Progenitor cell of endocrine pancreas (in vitro differentiated cells): ENCODE results near the gene SHISA6. TPM values are rescaled to one million over a fixed set of nuclear protein-coding genes. Genes with fewer than 3 reads are reported as not detected.

Experiments used
- DNase-seq: peaks from one replicate; pipeline ENCODE4 v3.0.0; 2021; ENCODE audit warnings: low spot score; ENCODE audit not compliant: unreplicated experiment
- H3K27ac Mint-ChIP-seq: 2 replicates; pipeline ENCODE4 v1.8.0; 2021; ENCODE audit warnings: mild to moderate bottlenecking, moderate library complexity, mixed read lengths
- H3K27me3 Mint-ChIP-seq: 2 replicates; pipeline ENCODE4 v1.8.0; 2021; ENCODE audit warnings: mixed read lengths
- H3K36me3 Mint-ChIP-seq: 2 replicates; pipeline ENCODE4 v1.8.0; 2022; ENCODE audit warnings: mixed read lengths; ENCODE audit not compliant: insufficient read depth
- H3K4me1 Mint-ChIP-seq: 2 replicates; pipeline ENCODE4 v1.8.0; 2021; ENCODE audit warnings: low read depth, mixed read lengths
- H3K4me3 Mint-ChIP-seq: 2 replicates; pipeline ENCODE4 v1.8.0; 2021; ENCODE audit warnings: low read depth, mild to moderate bottlenecking, moderate library complexity, mixed read lengths
- H3K9me3 Mint-ChIP-seq: 2 replicates; pipeline ENCODE4 v1.8.0; 2021; ENCODE audit warnings: low read depth, mixed read lengths
- CTCF ChIP-seq: fragments of 200-600 bp; sonication (generic); IDR thresholded peaks from one replicate; pipeline ENCODE4 v1.5.0; 2021; ENCODE audit warnings: antibody characterized with exemption, mild to moderate bottlenecking; ENCODE audit not compliant: unreplicated experiment
- total RNA-seq: library from RNA; stranded (reverse); gene quantifications from 2 replicates; pipeline ENCODE4 v1.2.1, GENCODE V29; 2021

Gene SHISA6
- total RNA-seq, 1 donor from 2014 or later = 1.0 TPM

- H3K36me3 Mint-ChIP-seq = no peaks in the 10 kb centered on the region
- peaks cover 4% of the 10 kb centered on the region for H3K27me3 Mint-ChIP-seq
- no peaks in the 10 kb centered on the region for H3K4me1 Mint-ChIP-seq
- no peak overlapping the region for H3K4me3 Mint-ChIP-seq
- no peak for TF ChIP-seq CTCF
- no peaks in the 10 kb centered on the region for H3K9me3 Mint-ChIP-seq
- no peak overlapping the region for H3K27ac Mint-ChIP-seq
- no peak for DNase-seq
These were observed 306.8 kb downstream of the SHISA6 start for GRCh38 chr17:11547853-11548252.

- Mint-ChIP-seq H3K36me3 (no peaks in the 10 kb centered on the region), H3K9me3 (no peaks in the 10 kb centered on the region)
These were observed 307.4 kb downstream of the SHISA6 start for GRCh38 chr17:11548398-11548797.

GRCh38 chr17:11550431-11550830 lies 309.4 kb downstream of the SHISA6 start:
- no peaks in the 10 kb centered on the region for H3K9me3 Mint-ChIP-seq
- peaks cover 17% of the 10 kb centered on the region for H3K27me3 Mint-ChIP-seq
- H3K4me1 Mint-ChIP-seq = no peaks in the 10 kb centered on the region
- no peak for DNase-seq
- no peaks in the 10 kb centered on the region for H3K36me3 Mint-ChIP-seq
- no peak overlapping the region for H3K4me3 Mint-ChIP-seq
- TF ChIP-seq CTCF = no peak
- H3K27ac Mint-ChIP-seq = no peak overlapping the region

More at GRCh38 chr17:11548398-11548797, 307.4 kb downstream of the SHISA6 start:
- H3K4me1 Mint-ChIP-seq = no peaks in the 10 kb centered on the region
- no peak overlapping the region for H3K27ac Mint-ChIP-seq
- H3K27me3 Mint-ChIP-seq = peaks cover 7% of the 10 kb centered on the region
- H3K4me3 Mint-ChIP-seq = no peak overlapping the region
- no peak for DNase-seq
- TF ChIP-seq CTCF = no peak

GRCh38 chr17:11551442-11551841 lies 310.4 kb downstream of the SHISA6 start:
- Mint-ChIP-seq H3K4me3 (no peak overlapping the region), H3K27ac (no peak overlapping the region), H3K27me3 (peaks cover 20% of the 10 kb centered on the region), H3K36me3 (no peaks in the 10 kb centered on the region), H3K4me1 (no peaks in the 10 kb centered on the region), H3K9me3 (no peaks in the 10 kb centered on the region)
- TF ChIP-seq CTCF = no peak
- DNase-seq = no peak

- Mint-ChIP-seq H3K27me3 (peaks cover 20% of the 10 kb centered on the region), H3K4me3 (no peak overlapping the region), H3K9me3 (no peaks in the 10 kb centered on the region), H3K27ac (no peak overlapping the region), H3K36me3 (no peaks in the 10 kb centered on the region), H3K4me1 (no peaks in the 10 kb centered on the region)
- no peak for DNase-seq
- TF ChIP-seq CTCF = no peak
These were observed 312.1 kb downstream of the SHISA6 start for GRCh38 chr17:11553135-11553534.
